Smooth muscle cell (in vitro differentiated cells): Measurements from ENCODE around the gene DCDC2C. TPM values are rescaled to one million over a fixed set of nuclear protein-coding genes. Genes with fewer than 3 reads are reported as not detected.

Source experiments
- DNase-seq: peaks from one replicate; lab custom pipeline; 2025; ENCODE audit not compliant: unreplicated experiment; lab: John Stamatoyannopoulos, UW
- H2AFZ ChIP-seq: fragments of 200-600 bp; sonication (generic); 2 replicates; pipeline ENCODE4 v1.6.0; 2016; ENCODE audit warnings: antibody characterized with exemption, low read depth, mild to moderate bottlenecking
- H3F3A ChIP-seq: fragments of 200-600 bp; sonication (generic); 2 replicates; pipeline ENCODE4 v1.6.0; 2017; ENCODE audit warnings: antibody characterized with exemption, low read depth
- H3K27ac ChIP-seq: fragments of 200-600 bp; sonication (generic); 2 replicates; pipeline ENCODE4 v1.5.1; 2016; ENCODE audit warnings: low read depth, mild to moderate bottlenecking
- H3K27me3 ChIP-seq: fragments of 200-600 bp; sonication (generic); 2 replicates; pipeline ENCODE4 v1.6.1; 2016; ENCODE audit warnings: low read depth, mild to moderate bottlenecking
- H3K36me3 ChIP-seq: fragments of 200-600 bp; sonication (generic); 2 replicates; pipeline ENCODE4 v1.5.1; 2016; ENCODE audit warnings: low read depth
- H3K4me1 ChIP-seq: fragments of 200-600 bp; sonication (generic); 2 replicates; pipeline ENCODE4 v1.5.1; 2016; ENCODE audit warnings: low read depth
- H3K4me2 ChIP-seq: fragments of 200-600 bp; sonication (generic); 2 replicates; pipeline ENCODE4 v1.6.0; 2016; ENCODE audit warnings: mild to moderate bottlenecking
- H3K4me3 ChIP-seq: fragments of 200-600 bp; sonication (generic); 2 replicates; pipeline ENCODE4 v1.5.1; 2016; ENCODE audit warnings: mild to moderate bottlenecking
- H3K79me2 ChIP-seq: fragments of 200-600 bp; sonication (generic); 2 replicates; pipeline ENCODE4 v1.6.0; 2016; ENCODE audit warnings: low read depth, mild to moderate bottlenecking
- H3K9ac ChIP-seq: fragments of 200-600 bp; sonication (generic); 2 replicates; pipeline ENCODE4 v1.6.0; 2016; ENCODE audit warnings: low read depth
- H3K9me3 ChIP-seq: fragments of 200-600 bp; sonication (generic); replicated peaks from 2 replicates; pipeline ENCODE4 v1.5.1; 2016; ENCODE audit warnings: low read depth
- H4K20me1 ChIP-seq: fragments of 200-600 bp; sonication (generic); 2 replicates; pipeline ENCODE4 v1.6.0; 2016; ENCODE audit warnings: low read depth
- CTCF ChIP-seq: fragments of 200-600 bp; sonication (generic); IDR thresholded peaks from 2 replicates; pipeline ENCODE4 v1.5.1; 2017; ENCODE audit warnings: borderline replicate concordance, mild to moderate bottlenecking, antibody characterized with exemption; ENCODE audit not compliant: insufficient read depth, poor library complexity, severe bottlenecking
- WGBS: methylation state at CpG from one replicate; pipeline ENCODE4 v1.1.7; 2016; ENCODE audit warnings: low lambda C conversion rate; 5-methylcytosine and 5-hydroxymethylcytosine counted together
- polyA plus RNA-seq: library from polyadenylated mRNA; unstranded; fragments of >200 nt; fragmentation: Nextera tagmentation; extraction: Ambion mirVana; gene quantifications from 2 replicates; pipeline ENCODE4 v1.2.1, GENCODE V29; 2016
- total RNA-seq: library from RNA; depleted of rRNA; stranded (reverse); fragments of >200 nt; gene quantifications from 2 replicates; pipeline ENCODE4 v1.2.3, GENCODE V29; 2014

Gene DCDC2C
- total and polyA plus RNA-seq, 2 experiments from 2014 or later = not detected

- H3K36me3 ChIP-seq = no peaks in the 10 kb centered on the region
- no peak overlapping the region for H2AFZ ChIP-seq
- 63% methylated on average over 3 of the region's 3 CpGs for WGBS
- no peaks in the 10 kb centered on the region for H3K79me2 ChIP-seq
- H3K27me3 ChIP-seq = no peaks in the 10 kb centered on the region
- TF ChIP-seq CTCF = no peak
- H4K20me1 ChIP-seq = no peaks in the 10 kb centered on the region
- H3K4me1 ChIP-seq = no peaks in the 10 kb centered on the region
- no peak overlapping the region for H3K4me2 ChIP-seq
- H3F3A ChIP-seq = no peaks in the 10 kb centered on the region
- H3K4me3 ChIP-seq = no peak overlapping the region
- no peaks in the 10 kb centered on the region for H3K9me3 ChIP-seq
- H3K9ac ChIP-seq = no peak overlapping the region
- no peak for DNase-seq
- H3K27ac ChIP-seq = no peak overlapping the region
These were observed 9.0 kb downstream of the DCDC2C start for GRCh38 chr2:3712424-3712823.

GRCh38 chr2:3712831-3713503, 9.6 kb downstream of the DCDC2C start:
- no peak overlapping the region for H3K4me2 ChIP-seq
- no peaks in the 10 kb centered on the region for H3K9me3 ChIP-seq
- TF ChIP-seq CTCF = no peak
- no peaks in the 10 kb centered on the region for H3K27me3 ChIP-seq
- H4K20me1 ChIP-seq = no peaks in the 10 kb centered on the region
- H3F3A ChIP-seq = no peaks in the 10 kb centered on the region
- H3K4me1 ChIP-seq = no peaks in the 10 kb centered on the region
- no peaks in the 10 kb centered on the region for H3K36me3 ChIP-seq
- DNase-seq = no peak
- WGBS = 86% methylated on average over 10 of the region's 10 CpGs
- no peak overlapping the region for H3K27ac ChIP-seq
- no peaks in the 10 kb centered on the region for H3K79me2 ChIP-seq
- H2AFZ ChIP-seq = no peak overlapping the region
- no peak overlapping the region for H3K9ac ChIP-seq
- no peak overlapping the region for H3K4me3 ChIP-seq

- Histone ChIP-seq H3K9me3 (no peaks in the 10 kb centered on the region), H4K20me1 (no peaks in the 10 kb centered on the region), H3K9ac (no peak overlapping the region), H3K27me3 (no peaks in the 10 kb centered on the region), H3F3A (no peaks in the 10 kb centered on the region), H3K36me3 (no peaks in the 10 kb centered on the region), H3K79me2 (no peaks in the 10 kb centered on the region), H3K4me2 (no peak overlapping the region), H3K4me3 (no peak overlapping the region), H3K4me1 (no peaks in the 10 kb centered on the region), H3K27ac (no peak overlapping the region), H2AFZ (no peak overlapping the region)
- TF ChIP-seq CTCF = no peak
- WGBS = 80% methylated on average over 8 of the region's 8 CpGs
- DNase-seq = no peak
These were observed 15.3 kb downstream of the DCDC2C start for GRCh38 chr2:3718679-3719078.

- no peak overlapping the region for H3K4me3 ChIP-seq
- no peaks in the 10 kb centered on the region for H3K36me3 ChIP-seq
- no peaks in the 10 kb centered on the region for H3K4me1 ChIP-seq
- H3K27me3 ChIP-seq = peaks cover 4% of the 10 kb centered on the region
- DNase-seq = no peak
- no peaks in the 10 kb centered on the region for H3K9me3 ChIP-seq
- H3F3A ChIP-seq = no peaks in the 10 kb centered on the region
- no peak overlapping the region for H2AFZ ChIP-seq
- 88% methylated on average over 11 of the region's 11 CpGs for WGBS
- no peak overlapping the region for H3K27ac ChIP-seq
- H3K9ac ChIP-seq = no peak overlapping the region
- H4K20me1 ChIP-seq = no peaks in the 10 kb centered on the region
- no peak for TF ChIP-seq CTCF
- no peaks in the 10 kb centered on the region for H3K79me2 ChIP-seq
- H3K4me2 ChIP-seq = no peak overlapping the region
These were observed 21.6 kb downstream of the DCDC2C start for GRCh38 chr2:3725002-3725401.
